HS-27A (cell line): ENCODE data around the gene TAOK2.

Experiments used
- DNase-seq: peaks from one replicate; pipeline ENCODE4 v3.0.0-alpha.2; 2012; ENCODE audit warnings: low read depth, missing footprints

The TAOK2 gene

GRCh38 chr16:29987371-29988085 is 13.9 kb downstream of the TAOK2 start:
- DNase-seq, result no peak

GRCh38 chr16:29988346-29989075 is 14.8 kb downstream of the TAOK2 start:
- DNase-seq, result no peak

GRCh38 chr16:29989111-29989858 is 15.6 kb downstream of the TAOK2 start:
- no peak for DNase-seq

GRCh38 chr16:29990034-29990433 is 16.4 kb downstream of the TAOK2 start:
- no peak for DNase-seq

- no peak for DNase-seq
Observed at GRCh38 chr16:29990883-29991570, 17.4 kb downstream of the TAOK2 start.

GRCh38 chr16:29991571-29991904 is 17.9 kb downstream of the TAOK2 start:
- no peak for DNase-seq

GRCh38 chr16:29992344-29992967 is 18.8 kb downstream of the TAOK2 start:
- DNase-seq, result no peak

GRCh38 chr16:29993191-29993902 is 19.7 kb downstream of the TAOK2 start:
- no peak for DNase-seq

- DNase-seq, result no peak
Observed at GRCh38 chr16:29993903-29994599, 20.4 kb downstream of the TAOK2 start.

GRCh38 chr16:29994600-29995323 is 21.1 kb downstream of the TAOK2 start:
- no peak for DNase-seq

GRCh38 chr16:29995324-29995910 is 21.7 kb downstream of the TAOK2 start, which contains the start of gene HIRIP3:
Gene HIRIP3, minus strand, starts transcription at chr16:29995617. Its CDS starts 12 bp downstream, at chr16:29995605.
- DNase-seq, result peak; percentile 64

- DNase-seq, result peak; percentile 81
Observed at GRCh38 chr16:29995911-29996765, 22.5 kb downstream of the TAOK2 start, which contains the start of gene INO80E. Gene INO80E, plus strand, starts transcription at chr16:29996241. Its CDS starts 70 bp downstream, at chr16:29996311.

- no peak for DNase-seq
Observed at GRCh38 chr16:29996766-29997250, 23.1 kb downstream of the TAOK2 start.

GRCh38 chr16:29999605-30000004 is 25.9 kb downstream of the TAOK2 start:
- DNase-seq, result no peak

GRCh38 chr16:30000735-30001631 is 27.3 kb downstream of the TAOK2 start:
- no peak for DNase-seq

GRCh38 chr16:30002614-30003346 is 29.1 kb downstream of the TAOK2 start:
- DNase-seq, result no peak
